Measurements from ENCODE around the gene CCDC141.

The CCDC141 gene

GRCh38 chr2:178787155-178787554, 262.8 kb downstream of the CCDC141 start:
- in situ Hi-C loops (cut with HindIII; ENCODE audit: low sequenced_read_pairs), result no loop called here

GRCh38 chr2:178783889-178784288, 266.0 kb downstream of the CCDC141 start:
- in situ Hi-C loops (cut with HindIII; ENCODE audit: low sequenced_read_pairs), result no loop called here

- in situ Hi-C loops (cut with HindIII; ENCODE audit: low sequenced_read_pairs), result no loop called here
Measured at GRCh38 chr2:178782236-178782635, 267.7 kb downstream of the CCDC141 start.
